Endothelial cell of umbilical vein (primary cell): ENCODE measurements around the gene WBP2NL. TPM values are rescaled to one million over a fixed set of nuclear protein-coding genes. Genes with fewer than 3 reads are reported as not detected.

Source experiments
- BruUV-seq: library from RNA; stranded (reverse); fragments of 400-500 nt; replicated peaks from 2 replicates; lab custom pipeline; 2021; lab: Mats Ljungman, UMichigan
- CTCF ChIA-PET: fragments of 300-600, 350-600 bp; sonication (Branson Sonifier 250); formaldehyde crosslinking; loops from one replicate; lab custom pipeline; 2021; ENCODE audit warnings: antibody characterized with exemption, inconsistent platforms; lab: Charles Lee
- POLR2A ChIA-PET: fragments of 300-600, 350-600 bp; sonication (Branson Sonifier 250); formaldehyde crosslinking; loops from one replicate; lab custom pipeline; 2021; ENCODE audit warnings: antibody characterized with exemption, inconsistent platforms; lab: Charles Lee
- DNase-seq: peaks from one replicate; pipeline ENCODE4 v3.0.0-alpha.2; 2011; ENCODE audit warnings: low read depth, low spot score
- FAIRE-seq: peaks from 2 replicates; lab custom pipeline; 2011; peaks lifted over from hg19 to GRCh38; lab: Jason Lieb, UNC
- H2AFZ ChIP-seq: 2 replicates; pipeline ENCODE4 v1.6.0; 2012; ENCODE audit warnings: low read depth, low read length, control low read depth, inconsistent platforms
- H3K27ac ChIP-seq: 2 replicates; pipeline ENCODE4 v1.5.1; 2011; ENCODE audit warnings: low read depth, mild to moderate bottlenecking, control low read depth, low read length, moderate library complexity; ENCODE audit not compliant: insufficient read depth
- H3K27me3 ChIP-seq, 2 experiments: 2 replicates each; pipeline versions ENCODE4 v1.6.0 to v1.6.1; 2011; ENCODE audit warnings: low read length in 2 of 2, mixed read lengths in 1 of 2; ENCODE audit not compliant: control insufficient read depth in 2 of 2, insufficient read depth in 2 of 2
- H3K36me3 ChIP-seq, 2 experiments: 2 replicates in 1 of 2; 3 replicates in 1 of 2; pipeline ENCODE4 v1.5.1; 2011; ENCODE audit warnings: low read length in 2 of 2, mild to moderate bottlenecking in 1 of 2, moderate library complexity in 1 of 2; ENCODE audit not compliant: control insufficient read depth in 2 of 2, insufficient read depth in 2 of 2; ENCODE audit errors: extremely low read depth in 1 of 2
- H3K4me1 ChIP-seq: 3 replicates; pipeline ENCODE4 v1.5.1; 2011; ENCODE audit warnings: mild to moderate bottlenecking, low read length; ENCODE audit not compliant: control insufficient read depth, insufficient read depth; ENCODE audit errors: extremely low read depth
- H3K4me2 ChIP-seq: 2 replicates; pipeline ENCODE4 v1.6.1; 2011; ENCODE audit warnings: low read length, control low read depth, mixed read lengths; ENCODE audit not compliant: insufficient read depth
- H3K4me3 ChIP-seq, 3 experiments: fragments of 200-600 bp in 1 of 3; sonication (generic), shearing (Covaris generic) in 1 of 3; replicated peaks in 1 of 3; 2 replicates each; pipeline ENCODE4 v1.5.1; 2011 to 2016; ENCODE audit warnings: control low read depth in 3 of 3, low read length in 3 of 3, mild to moderate bottlenecking in 2 of 3, inconsistent platforms in 1 of 3, low read depth in 1 of 3, moderate library complexity in 1 of 3; ENCODE audit not compliant: insufficient read depth in 1 of 3
- H3K79me2 ChIP-seq: 2 replicates; pipeline ENCODE4 v1.6.0; 2012; ENCODE audit warnings: low read length, inconsistent platforms; ENCODE audit not compliant: control insufficient read depth, insufficient read depth
- H3K9ac ChIP-seq: replicated peaks from 2 replicates; pipeline ENCODE3; 2011; ENCODE audit warnings: low read length, control low read depth; ENCODE audit not compliant: insufficient read depth; ENCODE audit errors: extremely low read depth
- H3K9me1 ChIP-seq: replicated peaks from 3 replicates; pipeline ENCODE4 v1.6.0; 2011; ENCODE audit warnings: mild to moderate bottlenecking, low read length; ENCODE audit not compliant: control insufficient read depth, insufficient read depth; ENCODE audit errors: extremely low read depth
- H3K9me3 ChIP-seq: replicated peaks from 2 replicates; pipeline ENCODE4 v1.5.1; 2012; ENCODE audit warnings: low read length, inconsistent platforms; ENCODE audit not compliant: control insufficient read depth, insufficient read depth
- H4K20me1 ChIP-seq: replicated peaks from 2 replicates; pipeline ENCODE3; 2011; ENCODE audit warnings: mild to moderate bottlenecking, low read length; ENCODE audit not compliant: control insufficient read depth, insufficient read depth; ENCODE audit errors: extremely low read depth
- FOS ChIP-seq: IDR thresholded peaks from 2 replicates; pipeline ENCODE4 v1.6.1; 2011; ENCODE audit warnings: mild to moderate bottlenecking, low read length, moderate library complexity, borderline replicate concordance; ENCODE audit not compliant: insufficient read depth
- GATA2 ChIP-seq: IDR thresholded peaks from 2 replicates; pipeline ENCODE4 v1.7.0; 2011; ENCODE audit warnings: low read depth, mild to moderate bottlenecking, moderate library complexity, mixed read lengths, low read length; ENCODE audit not compliant: insufficient read length, insufficient read depth
- MYC ChIP-seq: IDR thresholded peaks from one replicate; pipeline ENCODE4 v1.6.1; 2011; ENCODE audit warnings: mild to moderate bottlenecking, low read depth, low read length
- dilution Hi-C: fragments of 300-500 bp; cut with MboI; formaldehyde crosslinking; loops from one replicate; pipeline ENCODE4 v1.15.0; 2019; ENCODE audit warnings: low sequenced_read_pairs; ENCODE audit not compliant: extremely low pct_ligation_motif_present
- intact Hi-C: fragments of 100-400 bp; cut with micrococcal nuclease; formaldehyde crosslinking; loops from one replicate; pipeline ENCODE4 v1.10.0; 2022
- polyA plus RNA-seq, 4 experiments: library from polyadenylated mRNA; depleted of rRNA in 3 of 4; stranded (reverse) in 3 of 4; unstranded in 1 of 4; fragments of >200 nt; gene quantifications; 2 replicates each; pipeline versions ENCODE4 v1.2.1 to v1.2.3, GENCODE V29; 2011 to 2012; ENCODE audit warnings: missing spikeins in 1 of 4
- total RNA-seq: library from RNA; stranded (reverse); gene quantifications from 2 replicates; pipeline ENCODE4 v1.2.3, GENCODE V29; 2021
- TF ChIP-seq, protein P1 (sequence below): IDR thresholded peaks from 2 replicates; pipeline ENCODE4 v1.6.1; 2011; ENCODE audit not compliant: insufficient read depth, insufficient read length

Gene WBP2NL
- total and polyA plus RNA-seq, 2 donors (not counting 3 experiments of a cell fraction or from before 2014, with no cell fraction given), result 0.08 to 0.27 TPM

DNA sequence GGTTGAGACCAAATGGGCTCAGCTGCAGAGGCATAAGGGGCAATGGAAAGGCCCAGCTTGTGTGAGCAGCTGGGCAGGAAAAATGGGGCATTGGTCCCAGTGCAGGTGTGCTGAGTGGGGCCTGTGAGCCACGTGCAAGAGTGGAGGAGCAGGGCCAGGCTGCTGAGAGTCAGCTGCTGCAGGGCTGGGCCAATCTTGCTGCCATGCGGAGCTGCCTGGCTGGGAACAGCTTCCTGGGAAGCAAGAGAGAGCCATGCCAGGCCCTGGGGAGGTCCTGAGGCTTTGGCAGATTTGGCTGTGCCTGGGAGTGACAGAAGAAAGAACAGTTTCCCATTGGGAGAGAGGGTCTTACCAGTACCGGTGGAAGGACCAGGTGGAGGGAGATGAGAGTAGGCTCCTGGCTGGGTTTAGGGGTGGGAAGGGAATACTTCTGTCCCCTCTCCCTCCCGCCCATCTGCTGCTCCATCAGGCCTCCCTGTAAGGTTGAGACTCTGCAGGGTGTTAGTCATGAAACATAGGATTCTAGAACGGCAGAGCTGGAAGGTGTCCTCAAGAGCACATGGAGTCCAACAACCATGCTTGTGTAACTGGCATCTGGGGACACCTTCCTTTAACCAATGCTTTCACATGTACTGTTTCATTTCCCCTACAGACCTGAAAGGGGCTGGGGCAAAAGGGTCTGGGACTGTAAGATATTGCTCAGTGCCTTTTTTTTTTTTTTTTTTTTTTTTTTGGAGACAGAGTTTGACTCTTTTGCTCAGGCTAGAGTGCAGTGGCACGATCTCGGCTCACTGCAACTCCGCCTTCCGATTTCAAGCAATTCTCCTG, 19.0 kb upstream of the WBP2NL start:
- FAIRE-seq (no peak), DNase-seq (no peak)
- BruUV-seq, result no TSS peak
- intact Hi-C loops, result no loop called here
- Histone ChIP-seq H3K9me3 (no peaks in the 10 kb centered on the region), H3K4me3 (no peak overlapping the region), H3K36me3 (no peaks in the 10 kb centered on the region), H3K79me2 (no peaks in the 10 kb centered on the region), H4K20me1 (no peaks in the 10 kb centered on the region), H3K27me3 (peaks cover 24 to 31% of the 10 kb centered on the region in 2 experiments), H3K4me2 (no peak overlapping the region), H3K4me1 (peaks cover 3% of the 10 kb centered on the region), H3K27ac (no peak overlapping the region), H3K9ac (no peak overlapping the region), H3K9me1 (no peaks in the 10 kb centered on the region), H2AFZ (no peak overlapping the region)
- ChIA-PET POLR2A (no interaction called here), CTCF (interaction anchor here (1.5 kb wide), 1 partner anchor 8 kb away, joined by 3 read pairs; no protein-coding TSS in a partner anchor)
- dilution Hi-C loops, result no loop called here
- TF ChIP-seq, protein P1, sequence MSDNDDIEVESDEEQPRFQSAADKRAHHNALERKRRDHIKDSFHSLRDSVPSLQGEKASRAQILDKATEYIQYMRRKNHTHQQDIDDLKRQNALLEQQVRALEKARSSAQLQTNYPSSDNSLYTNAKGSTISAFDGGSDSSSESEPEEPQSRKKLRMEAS, result no peak

DNA sequence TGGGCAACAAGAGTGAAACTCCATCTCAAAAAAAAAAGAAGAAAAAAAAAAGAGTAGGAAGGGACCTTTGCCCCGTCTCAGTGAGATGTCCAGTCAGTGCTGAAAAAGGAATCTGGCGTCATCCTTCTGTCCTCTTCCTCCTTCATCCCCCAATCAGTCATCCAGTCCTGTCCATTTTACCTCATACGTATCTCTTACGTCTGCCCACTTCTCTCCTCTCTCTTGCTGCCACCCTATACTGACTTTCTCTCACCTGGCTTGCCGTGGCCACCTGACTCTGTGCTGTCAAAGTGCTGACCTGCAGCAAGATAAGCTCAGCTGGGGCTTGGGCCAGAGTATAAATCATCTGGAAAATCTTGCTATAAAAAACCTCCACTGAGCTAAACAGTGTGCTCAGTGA, 15.7 kb upstream of the WBP2NL start:
- no peak for FAIRE-seq
- Histone ChIP-seq H4K20me1 (no peaks in the 10 kb centered on the region), H3K27ac (no peak overlapping the region), H3K4me2 (no peak overlapping the region), H2AFZ (no peak overlapping the region), H3K9me3 (no peaks in the 10 kb centered on the region), H3K79me2 (no peaks in the 10 kb centered on the region), H3K4me3 (no peak overlapping the region), H3K9me1 (no peaks in the 10 kb centered on the region), H3K4me1 (no peaks in the 10 kb centered on the region), H3K27me3 (peaks cover 3 to 5% of the 10 kb centered on the region in 2 experiments), H3K9ac (no peak overlapping the region), H3K36me3 (no peaks in the 10 kb centered on the region)
- TF ChIP-seq MYC, result no peak
- TF ChIP-seq GATA2, result no peak
- TF ChIP-seq, protein P1, result no peak
- TF ChIP-seq FOS, result no peak
- DNase-seq, result no peak
- dilution Hi-C loops, result no loop called here
- POLR2A ChIA-PET, result no interaction called here
- CTCF ChIA-PET, result interaction anchor here (1.0 kb wide), 1 partner anchor 10 kb away, joined by 3 read pairs; no protein-coding TSS in a partner anchor
- no TSS peak for BruUV-seq
- intact Hi-C loops, result no loop called here
